ENCODE data around the gene PARD6G.

GRCh38 chr18:80197528-80197927, 49.8 kb downstream of the PARD6G start:
- TF ChIP-seq POLR2A (IDR thresholded peaks at IDR 0.05), result no peak
- TF ChIP-seq CTCF (IDR thresholded peaks at IDR 0.05), result peak in 2 of 6 experiments; percentile 14 to 19

Data from thyroid gland (tissue), 4 donors.